Activated CD8-positive, alpha-beta memory T cell treated with anti-CD3 and anti-CD28 coated beads for 4 hours (primary cell): ENCODE data around the gene NPR2.

Experiments used
- DNase-seq, 2 donors: peaks; one replicate each; pipeline ENCODE4 v3.0.0-alpha.2; 2020; ENCODE audit warnings: low read depth in 2 of 2

The NPR2 gene

DNA sequence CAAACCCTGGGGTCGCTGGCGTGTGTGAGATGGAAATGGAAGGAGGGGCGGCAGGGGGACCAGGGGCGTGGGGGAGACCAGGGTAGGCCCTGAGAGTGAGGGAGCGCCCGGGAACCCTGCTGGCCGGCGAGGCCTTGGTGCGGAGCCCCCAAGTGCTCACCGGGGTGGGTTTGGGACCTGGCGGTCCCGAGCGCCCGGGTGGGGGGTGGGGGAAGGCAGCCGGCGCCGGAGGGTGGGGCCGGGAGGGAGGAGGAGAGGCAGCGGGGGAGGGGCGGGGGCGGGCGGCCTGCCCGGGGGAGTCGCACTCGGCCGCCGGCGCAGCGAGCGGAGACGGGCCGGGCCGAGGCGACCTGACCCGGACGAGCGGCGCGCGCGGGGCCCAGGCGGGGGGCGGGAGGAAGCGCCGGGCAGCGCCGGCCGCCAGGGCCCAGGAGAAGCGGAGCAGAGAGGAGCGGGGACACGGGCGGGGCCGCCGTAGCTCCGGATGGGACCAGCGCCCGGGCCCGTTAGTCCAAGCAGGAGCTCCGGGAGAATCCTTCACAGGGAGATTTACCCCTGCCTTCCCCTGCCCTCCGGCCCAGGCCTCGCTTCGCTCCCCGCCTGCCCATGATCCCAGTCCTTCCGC is at the start of gene NPR2:
Gene NPR2, plus strand, starts transcription at position 295 of the 625 bp plus-strand sequence. CDS start 818 bp downstream, outside the sequence.
- no peak for DNase-seq

DNA sequence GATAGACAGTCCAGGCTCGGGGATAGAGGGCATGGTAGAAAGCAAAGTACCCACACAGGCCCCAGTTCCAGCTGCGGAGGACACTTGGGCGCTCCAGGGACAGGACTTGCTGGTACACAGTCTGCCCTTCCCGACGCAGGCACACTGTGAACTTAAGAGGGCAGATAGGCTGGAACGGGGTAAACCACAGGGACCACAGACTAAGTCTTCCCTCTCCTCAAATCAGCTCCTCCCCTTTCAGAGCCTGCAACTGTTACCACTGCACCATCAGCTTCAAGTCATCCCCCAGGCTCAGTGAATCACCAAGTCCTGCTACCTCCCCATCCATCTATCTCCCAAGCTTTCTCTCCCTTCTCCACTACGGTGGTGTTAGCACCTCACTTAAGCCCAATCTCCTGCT is 49.7 kb upstream of the NPR2 start:
- no peak for DNase-seq

DNA sequence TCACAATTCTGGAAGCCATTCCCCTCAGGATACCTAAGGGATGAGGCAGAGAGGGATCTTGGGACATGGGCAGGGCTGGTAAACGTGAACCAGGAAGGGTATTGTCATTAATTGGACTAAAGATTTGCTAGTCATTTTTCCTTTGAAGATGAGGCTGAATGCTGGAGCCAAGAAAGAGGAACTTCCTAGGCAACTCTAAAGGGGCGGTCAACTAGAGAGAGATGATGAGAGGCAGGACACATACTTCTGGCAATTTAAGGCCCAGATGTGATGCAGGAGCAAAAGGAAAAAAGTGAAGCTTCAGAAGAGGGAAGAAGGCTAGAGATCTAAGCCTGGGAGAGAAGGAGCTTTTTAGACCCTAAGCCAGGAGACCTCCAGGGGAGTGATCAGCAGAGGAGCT is 47.9 kb upstream of the NPR2 start:
- DNase-seq: no peak

DNA sequence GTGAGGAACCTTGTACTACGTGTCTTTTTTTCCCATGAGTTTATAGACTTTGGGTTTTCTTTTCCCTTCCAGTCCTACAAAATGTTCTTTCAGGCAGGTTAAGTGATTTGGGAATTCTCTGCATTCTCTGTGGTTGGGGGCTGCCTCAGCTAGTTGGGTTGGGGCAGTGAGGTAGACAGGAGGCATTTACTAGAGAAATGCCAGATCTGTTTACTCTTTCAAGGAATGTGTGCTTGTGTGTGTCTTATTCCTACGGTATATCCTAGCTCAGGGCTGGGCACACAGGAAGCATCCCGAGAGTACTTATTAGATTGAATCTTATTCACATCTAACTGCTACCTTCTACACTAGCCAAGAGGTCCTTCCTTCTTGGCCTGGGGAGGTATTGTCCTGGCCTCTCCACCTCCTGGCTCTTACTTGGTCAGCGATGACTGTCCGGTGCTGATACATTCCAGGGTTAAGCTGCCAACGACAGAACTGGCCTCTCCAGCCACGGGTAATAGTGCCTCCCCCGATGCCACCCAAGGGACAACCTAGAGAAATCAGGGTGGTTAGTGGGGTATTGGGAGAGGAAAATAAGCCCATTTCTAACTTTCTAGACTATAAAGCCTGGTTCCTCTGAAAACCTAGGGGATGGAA is 47.4 kb upstream of the NPR2 start:
- no peak for DNase-seq

DNA sequence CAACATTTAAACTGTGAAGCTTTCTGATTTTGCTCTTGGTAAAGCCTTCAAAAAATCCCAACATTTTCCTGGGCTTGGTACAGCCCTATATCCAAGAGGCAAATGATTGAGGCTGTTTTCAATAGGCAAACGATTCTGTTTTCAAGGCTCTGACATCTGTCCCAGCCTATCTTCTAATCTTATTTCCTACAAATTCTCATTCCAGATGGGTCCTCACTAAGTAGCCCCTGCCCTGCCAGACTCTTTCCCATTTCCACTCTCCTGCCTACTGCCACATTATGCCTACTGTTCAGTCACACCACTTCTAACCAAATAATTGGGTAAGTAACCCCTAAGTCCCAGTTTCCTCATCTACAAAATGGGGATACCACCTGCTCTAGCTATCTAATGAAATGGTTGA is 45.8 kb upstream of the NPR2 start:
- DNase-seq: no peak

DNA sequence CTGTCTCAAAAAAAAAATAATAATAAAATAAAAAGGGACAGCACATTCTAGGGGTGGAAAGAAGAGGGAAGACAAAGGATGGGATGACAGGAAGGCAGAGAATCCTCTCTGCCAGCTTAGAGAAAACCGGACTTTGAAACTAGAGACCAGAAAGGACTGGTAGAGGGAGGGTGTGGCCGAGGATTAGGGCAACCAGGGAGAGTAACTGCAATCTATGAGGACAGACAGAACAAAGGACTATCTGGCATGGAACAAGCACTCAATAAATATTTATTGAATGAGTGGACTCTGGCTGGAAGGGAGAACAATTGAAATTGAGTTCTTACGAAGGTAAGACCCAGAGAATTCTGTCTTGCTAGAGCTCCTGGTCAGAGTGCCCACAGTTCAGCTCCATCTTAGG is 44.8 kb upstream of the NPR2 start:
- DNase-seq: no peak

DNA sequence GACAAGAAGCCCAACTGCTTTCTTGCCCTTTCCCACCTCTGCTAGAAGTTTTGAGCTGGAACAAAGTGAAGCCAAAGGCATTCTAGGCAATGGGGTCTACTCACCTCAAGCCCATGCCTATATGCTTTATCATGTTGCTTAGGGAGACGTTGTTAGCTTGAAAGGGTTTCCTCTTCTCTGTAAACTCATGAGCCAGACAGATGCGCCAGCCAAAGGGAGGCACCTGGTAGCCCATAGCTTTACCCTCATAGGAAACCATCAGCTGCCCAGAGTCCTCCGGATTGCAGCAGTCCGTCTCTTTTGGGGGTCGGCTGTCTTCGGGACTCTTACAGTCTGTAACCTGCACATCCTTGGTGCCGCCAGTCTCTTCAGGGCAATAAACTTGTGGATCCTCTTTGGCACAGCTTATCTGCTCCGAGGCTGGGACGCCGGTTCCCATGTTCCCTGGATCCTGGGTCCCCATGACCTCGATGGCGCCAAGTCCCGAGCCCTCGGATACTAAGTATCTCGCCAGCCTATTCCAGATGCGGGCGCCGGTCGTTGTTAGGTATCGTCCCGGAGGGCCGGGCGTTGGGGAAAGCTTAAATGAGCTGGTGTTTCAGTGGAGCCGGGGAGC is 43.0 kb upstream of the NPR2 start:
- DNase-seq: no peak

DNA sequence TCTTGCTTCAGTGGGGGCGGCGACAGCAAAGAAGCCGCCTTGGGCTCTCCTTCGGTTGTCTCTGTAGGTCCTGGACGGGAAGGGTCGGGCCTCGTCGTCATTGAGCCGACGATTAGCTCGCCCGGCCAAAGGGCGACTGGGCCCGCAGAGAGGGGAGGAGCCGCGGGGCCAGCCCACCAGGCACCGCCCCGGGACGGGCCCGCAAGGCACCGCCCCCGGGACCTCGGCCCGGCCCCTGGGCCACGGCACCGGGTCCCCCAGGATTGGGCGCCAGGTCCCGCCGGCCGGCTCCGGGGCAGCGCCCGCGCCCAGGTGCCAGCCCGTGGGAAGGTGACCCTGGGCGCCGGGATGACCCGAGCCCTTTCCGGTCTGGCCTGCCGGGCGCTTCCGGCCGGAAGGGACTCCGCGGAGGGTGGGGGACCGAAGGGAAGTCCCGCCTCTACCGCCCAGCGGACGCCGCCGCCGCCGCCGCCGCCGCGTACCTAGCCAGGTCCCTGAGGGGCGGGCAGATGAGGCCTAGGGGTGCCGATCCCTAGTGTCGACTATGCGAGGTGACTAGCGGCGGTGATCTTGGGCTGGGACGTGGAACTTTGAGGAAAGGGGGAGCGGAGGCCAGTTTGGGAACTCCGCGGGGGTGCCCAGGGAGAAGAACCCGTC is 42.4 kb upstream of the NPR2 start, which contains the start of the genes GBA2 and RGP1:
Gene GBA2, minus strand, starts transcription at position 371 of the 657 bp plus-strand sequence. CDS start 524 bp downstream, outside the sequence.
Gene RGP1, plus strand, starts transcription at position 430 of the 657 bp plus-strand sequence. CDS start 469 bp downstream, outside the sequence.
- peak in 1 of 2 donors; percentile 45 for DNase-seq

DNA sequence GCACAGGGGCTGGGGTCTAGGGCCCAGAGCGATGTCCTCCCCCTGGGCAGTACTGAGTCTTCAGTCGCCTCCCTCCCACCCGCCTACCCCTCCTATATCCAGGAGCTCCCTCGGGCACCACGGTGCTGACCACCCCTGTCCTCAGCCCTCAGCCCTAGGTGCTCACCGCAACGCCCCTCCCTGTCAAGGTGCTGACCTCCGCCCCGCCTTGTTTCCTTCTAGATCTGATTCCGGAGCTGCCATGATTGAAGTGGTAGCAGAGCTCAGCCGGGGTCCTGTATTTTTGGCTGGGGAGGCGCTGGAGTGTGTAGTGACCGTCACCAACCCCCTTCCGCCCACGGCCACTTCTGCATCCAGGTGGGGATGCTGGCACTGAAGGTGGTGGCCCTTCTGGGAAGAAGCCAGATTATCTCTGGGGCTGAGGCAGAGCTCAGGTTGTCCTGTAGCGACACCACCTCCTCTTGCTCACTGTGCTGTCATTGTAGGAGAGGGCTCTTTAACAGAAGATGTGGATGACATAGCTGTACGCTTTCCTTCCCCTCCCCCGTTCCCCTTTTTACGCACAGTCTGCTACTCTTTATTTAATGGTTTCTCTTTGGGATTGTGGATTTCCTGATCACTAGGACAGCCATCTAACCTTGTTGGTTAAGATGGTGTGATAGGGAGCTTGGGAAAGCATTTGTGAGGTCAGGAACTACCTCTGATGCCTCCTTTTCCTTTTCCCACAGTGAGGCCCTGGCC is 41.7 kb upstream of the NPR2 start:
- DNase-seq: no peak

DNA sequence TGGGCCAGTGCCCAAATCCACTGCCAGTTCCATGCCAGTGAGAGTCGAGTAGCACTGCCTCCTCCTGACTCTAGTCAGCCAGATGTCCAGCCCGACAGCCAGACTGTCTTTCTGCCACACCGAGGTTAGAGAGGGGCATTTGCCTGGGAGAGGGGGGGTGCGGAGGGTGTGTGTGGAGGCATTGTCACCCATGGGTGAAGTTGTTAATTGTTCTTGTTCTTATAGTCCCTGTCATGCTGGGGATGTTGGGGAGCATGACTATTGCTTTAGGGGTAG is 41.2 kb upstream of the NPR2 start:
- no peak for DNase-seq

DNA sequence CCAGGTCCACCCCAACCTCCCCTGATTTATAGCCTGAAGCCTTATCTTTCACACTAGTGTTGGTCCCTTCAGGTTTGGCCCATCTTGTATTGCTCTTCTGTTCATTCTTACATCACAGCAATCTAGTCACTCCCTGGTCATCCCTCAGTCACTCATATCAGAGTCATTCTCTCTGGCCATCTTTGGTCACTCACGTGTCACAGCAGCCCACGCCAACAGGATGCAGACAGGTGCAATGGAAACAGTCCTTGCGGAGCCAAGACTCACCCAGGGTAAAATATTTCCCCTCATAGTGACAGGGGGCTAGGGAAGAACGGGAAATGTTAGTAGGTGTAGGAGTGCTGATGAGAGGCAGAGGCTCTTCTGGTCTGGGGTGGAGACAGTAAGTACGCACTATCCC is 37.9 kb upstream of the NPR2 start:
- DNase-seq: no peak

DNA sequence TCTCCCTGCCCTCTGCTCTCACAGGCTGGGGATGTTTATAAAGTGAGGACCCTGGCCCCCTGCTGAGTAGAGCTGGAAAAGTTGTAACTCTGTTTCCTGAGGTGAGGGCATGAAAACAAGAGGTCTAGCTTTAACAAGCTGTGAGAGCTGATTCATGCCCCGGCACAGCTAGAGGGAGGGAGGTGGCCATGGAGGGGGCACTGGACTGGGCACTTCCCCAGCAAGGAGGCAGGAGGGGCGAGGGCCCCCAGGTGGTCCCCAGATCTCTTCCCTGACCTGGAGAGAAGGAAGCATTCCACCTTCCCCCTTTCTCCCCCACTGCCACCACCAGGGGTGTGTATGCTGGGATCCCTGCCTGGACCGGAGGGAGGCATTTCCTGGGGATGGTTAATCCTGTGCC is 37.1 kb upstream of the NPR2 start, which contains the start of gene MSMP:
Gene MSMP, minus strand, starts transcription at position 13 of the 400 bp plus-strand sequence. CDS start 147 bp downstream, outside the sequence.
- DNase-seq: no peak

DNA sequence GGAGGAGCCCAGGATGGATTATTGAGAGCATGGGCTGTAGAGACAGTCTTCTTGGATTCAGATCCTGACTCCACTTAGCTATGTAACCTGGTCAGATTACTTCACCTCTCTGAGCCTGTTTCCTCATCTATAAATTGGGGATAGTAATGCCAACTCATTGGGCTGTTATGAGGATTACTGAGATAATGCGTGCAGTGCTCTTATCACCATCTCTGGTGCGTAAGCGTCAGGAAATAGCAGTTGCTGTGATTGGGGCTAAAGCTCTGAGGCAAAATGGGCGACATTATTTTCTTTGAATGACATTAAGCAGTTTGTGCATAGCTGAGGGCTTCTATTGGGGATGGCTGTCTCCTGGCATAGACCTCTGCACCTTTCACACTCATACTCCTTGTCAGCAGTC is 36.3 kb upstream of the NPR2 start:
- DNase-seq: no peak

DNA sequence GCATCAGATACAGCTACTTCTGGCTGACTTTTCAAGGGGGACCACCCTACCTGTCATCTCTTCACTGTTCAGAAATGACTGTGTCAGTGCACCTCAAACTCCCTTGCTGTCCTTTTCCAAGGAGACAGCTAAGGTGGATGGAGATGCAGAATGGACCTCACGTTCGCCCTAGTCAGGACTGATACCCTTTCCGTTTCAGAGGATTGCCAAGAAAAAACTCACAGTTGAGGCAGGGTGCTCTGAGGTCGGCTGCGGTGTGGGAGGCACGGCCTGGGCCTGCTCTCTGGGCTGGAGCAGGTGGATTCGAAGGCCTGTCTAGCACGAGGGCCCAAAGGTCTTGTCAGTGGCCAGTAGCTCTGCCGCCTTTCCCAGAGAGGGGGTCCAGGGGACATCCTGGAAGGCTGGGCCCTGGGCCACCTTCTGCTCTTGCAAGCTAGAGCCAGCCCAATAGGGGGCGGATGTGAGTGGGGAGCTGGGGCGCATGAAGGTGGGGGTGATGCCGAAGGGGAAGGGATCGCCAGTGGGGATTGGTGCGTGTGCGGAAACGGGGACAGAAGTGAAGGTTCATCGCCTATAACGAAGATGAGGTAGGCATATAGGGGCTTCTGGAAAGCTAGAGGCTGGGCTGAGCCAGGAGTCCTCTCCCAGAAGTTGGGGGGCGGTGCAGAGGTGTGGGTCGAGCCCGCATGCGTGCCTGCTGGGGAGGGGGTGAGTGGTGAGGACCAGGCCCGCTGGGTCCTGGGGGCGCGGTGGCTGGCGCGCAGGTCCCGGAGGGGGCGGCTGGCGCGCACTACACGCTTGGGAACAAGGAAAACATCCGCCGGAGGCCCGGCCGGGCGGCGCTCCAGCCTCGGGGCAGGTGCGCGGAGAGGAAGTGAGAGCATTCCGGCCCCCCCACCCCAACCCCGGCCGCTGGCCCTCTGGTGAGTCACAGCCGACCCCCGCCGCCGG is 34.8 kb upstream of the NPR2 start:
- peak; percentile 43 to 58 for DNase-seq

DNA sequence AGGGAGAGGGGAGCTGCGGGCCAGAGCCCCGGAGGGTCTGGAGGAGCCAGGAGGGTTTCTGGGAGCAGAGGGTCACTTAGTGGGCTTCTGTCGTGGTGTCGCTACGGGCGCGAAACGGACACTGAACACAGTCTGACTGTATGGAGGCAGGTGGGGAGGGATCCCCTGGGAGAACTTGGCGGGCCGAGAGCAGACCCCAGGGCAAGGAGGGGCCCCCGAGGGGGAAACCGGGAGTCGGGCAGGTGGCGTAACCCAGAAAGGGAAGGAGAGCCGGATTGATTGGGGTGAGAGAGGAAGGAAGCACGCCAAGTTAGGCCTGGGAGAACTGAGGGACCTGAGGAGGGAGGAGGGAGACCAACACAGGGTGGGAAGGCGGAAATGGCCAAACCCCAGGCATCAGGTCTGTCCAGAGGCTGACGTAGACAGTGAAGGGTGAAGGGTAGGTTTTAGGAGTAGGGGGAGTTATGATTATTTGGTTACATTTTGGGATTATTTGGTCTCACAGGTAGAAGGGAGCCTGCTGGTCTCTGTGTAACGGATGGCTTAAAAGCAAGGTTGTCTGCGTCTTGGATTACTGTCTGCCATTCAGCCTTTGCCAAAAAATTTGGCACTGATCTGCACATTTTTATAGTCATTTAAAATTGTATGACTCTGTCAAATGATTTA is 34.0 kb upstream of the NPR2 start:
- DNase-seq: no peak

DNA sequence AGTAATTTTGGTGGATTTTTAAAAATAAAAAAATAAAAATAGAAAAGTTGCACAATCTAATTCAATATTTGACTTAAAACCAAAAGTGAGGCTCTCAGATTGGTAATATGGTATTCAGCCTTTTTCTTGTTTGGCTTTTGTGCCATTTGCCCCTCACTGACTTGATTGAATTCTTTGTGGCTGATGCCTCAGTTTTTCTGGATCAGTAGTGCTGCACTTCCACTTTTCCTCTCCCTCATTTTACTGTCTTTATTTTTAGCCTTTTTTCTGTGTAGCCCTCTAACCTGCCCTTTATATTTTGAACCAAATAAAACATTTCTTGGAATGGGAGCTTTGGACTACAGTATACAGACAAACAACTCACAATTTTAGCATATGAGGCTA is 33.5 kb upstream of the NPR2 start:
- no peak for DNase-seq

DNA sequence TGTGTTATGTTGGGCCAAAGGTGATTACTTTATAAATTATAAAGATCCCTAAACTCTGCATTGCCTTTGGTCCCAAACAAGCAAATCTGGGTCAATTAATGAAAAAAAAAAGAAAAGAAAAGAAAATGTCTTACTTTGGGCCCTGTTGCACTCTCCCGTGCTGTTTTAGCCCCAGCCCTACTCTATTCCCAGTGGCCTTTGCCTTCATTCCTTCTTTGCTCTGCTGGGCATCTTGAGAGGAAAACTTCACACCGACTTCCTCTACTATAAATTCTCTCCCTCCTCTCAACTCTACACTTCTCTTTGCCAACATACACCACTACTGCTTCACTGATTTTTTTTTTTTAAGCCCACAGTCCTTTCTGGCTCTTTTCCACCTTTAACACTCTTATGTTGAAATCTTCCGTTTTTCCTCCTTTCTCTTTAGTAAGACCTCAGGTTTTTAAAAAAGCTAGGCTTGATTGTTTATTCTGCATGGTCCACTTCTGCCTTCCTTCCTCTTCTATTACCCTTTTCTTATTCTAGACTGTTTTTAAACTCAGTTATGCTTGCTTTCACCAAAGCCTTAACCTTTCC is 32.8 kb upstream of the NPR2 start:
- DNase-seq: no peak

DNA sequence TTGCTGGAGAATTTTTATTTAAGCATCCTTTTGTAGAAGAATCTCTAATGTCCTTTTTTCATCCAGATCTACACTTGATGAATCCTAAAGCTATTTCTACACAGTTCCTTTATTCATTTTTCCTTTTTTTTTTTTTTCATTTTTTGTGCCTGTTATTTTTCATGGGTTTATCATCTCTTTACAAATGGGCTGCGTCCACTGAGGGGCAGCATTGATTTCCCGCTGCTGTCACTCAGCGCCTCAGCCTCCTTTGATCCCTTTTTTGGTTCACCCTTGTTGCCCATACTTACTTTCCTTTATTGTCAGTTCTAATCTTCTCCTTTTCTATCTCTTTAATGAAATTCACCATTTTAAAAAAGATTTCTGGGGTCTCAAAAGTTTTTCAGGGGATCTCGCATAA is 31.6 kb upstream of the NPR2 start:
- no peak for DNase-seq

DNA sequence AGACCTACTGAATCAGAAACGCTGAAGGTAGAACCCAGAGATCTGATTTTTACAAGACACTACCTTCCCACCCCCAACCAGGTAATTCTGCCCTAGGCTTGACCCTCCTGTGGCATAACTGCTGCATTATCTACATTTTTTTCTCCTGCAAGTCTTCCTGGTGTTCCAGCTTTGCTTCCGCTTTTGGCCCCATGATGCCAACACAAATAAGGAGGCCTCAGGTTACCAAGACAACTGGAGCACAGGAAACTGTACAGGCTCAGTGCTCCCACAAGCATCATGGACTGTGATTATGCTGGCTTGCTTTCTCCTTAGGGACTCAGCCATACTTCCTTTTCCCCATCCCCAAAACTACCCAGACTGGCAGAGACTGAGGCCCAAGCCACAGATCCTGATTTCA is 30.7 kb upstream of the NPR2 start:
- no peak for DNase-seq

DNA sequence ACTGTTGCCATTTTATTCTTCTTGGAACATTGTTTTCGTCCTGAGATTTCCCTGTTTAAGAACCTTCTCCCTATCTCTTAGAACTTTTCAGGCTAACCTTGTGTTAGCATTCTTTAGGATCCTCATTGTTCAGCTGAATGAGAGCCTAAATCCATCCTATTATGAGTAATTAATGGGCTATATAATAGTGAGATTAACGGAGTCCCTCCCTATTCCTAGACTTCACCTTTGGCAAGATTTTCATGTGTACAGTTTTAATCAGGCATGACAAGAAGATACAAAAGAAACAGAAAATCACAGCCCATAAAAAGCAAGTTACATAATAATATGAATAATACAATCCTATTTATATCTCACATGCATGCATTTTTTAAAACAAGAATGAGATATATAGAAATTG is 28.2 kb upstream of the NPR2 start:
- DNase-seq: no peak
